ENCODE measurements around the gene PRKD2. TPM values are rescaled to one million over a fixed set of nuclear protein-coding genes. Genes with fewer than 3 reads are reported as not detected.

PRKD2 gene
- total RNA-seq, 4 donors from 2014 or later, result 57.0 to 88.8 (median 64.0) TPM

GRCh38 chr19:46722421-46723022, 5.6 kb upstream of the PRKD2 start:
- H3K36me3 ChIP-seq, result peaks cover 0 to 77% (median 0%) of the 10 kb centered on the region in 3 donors
- H3K27me3 ChIP-seq, result no peaks in the 10 kb centered on the region
- peak overlapping the region in 1 of 4 donors; percentile 42 for H3K27ac ChIP-seq
- no peak for DNase-seq
- no peak for TF ChIP-seq CTCF (IDR thresholded peaks at IDR 0.05)
- TF ChIP-seq POLR2A (IDR thresholded peaks at IDR 0.05), result no peak
- no peaks in the 10 kb centered on the region for H3K9me3 ChIP-seq
- peak overlapping the region in 1 of 4 donors; percentile 3 for H3K4me3 ChIP-seq
- H3K4me1 ChIP-seq, result peaks cover 0 to 30% (median 17%) of the 10 kb centered on the region in 4 donors

- H3K9me3 ChIP-seq, result no peaks in the 10 kb centered on the region
- no peak for TF ChIP-seq POLR2A (IDR thresholded peaks at IDR 0.05)
- TF ChIP-seq CTCF (IDR thresholded peaks at IDR 0.05), result no peak
- peaks cover 0 to 32% (median 18%) of the 10 kb centered on the region in 4 donors for H3K4me1 ChIP-seq
- no peak overlapping the region for H3K27ac ChIP-seq
- H3K4me3 ChIP-seq, result no peak overlapping the region
- no peak for DNase-seq
- H3K36me3 ChIP-seq, result peaks cover 0 to 72% (median 0%) of the 10 kb centered on the region in 3 donors
- H3K27me3 ChIP-seq, result no peaks in the 10 kb centered on the region
Measured at GRCh38 chr19:46722004-46722380, 5.1 kb upstream of the PRKD2 start.

- Histone ChIP-seq H3K4me1 (peaks cover 0 to 32% (median 18%) of the 10 kb centered on the region in 4 donors), H3K9me3 (no peaks in the 10 kb centered on the region), H3K36me3 (peaks cover 0 to 66% (median 0%) of the 10 kb centered on the region in 3 donors), H3K27ac (no peak overlapping the region), H3K4me3 (no peak overlapping the region), H3K27me3 (no peaks in the 10 kb centered on the region)
- TF ChIP-seq POLR2A (IDR thresholded peaks at IDR 0.05) (no peak), CTCF (IDR thresholded peaks at IDR 0.05) (no peak)
- no peak for DNase-seq
Measured at GRCh38 chr19:46721269-46722003, 4.5 kb upstream of the PRKD2 start.

- Histone ChIP-seq H3K27me3 (no peaks in the 10 kb centered on the region), H3K9me3 (no peaks in the 10 kb centered on the region), H3K36me3 (peaks cover 0 to 59% (median 0%) of the 10 kb centered on the region in 3 donors), H3K27ac (no peak overlapping the region), H3K4me1 (peaks cover 0 to 32% (median 19%) of the 10 kb centered on the region in 4 donors), H3K4me3 (no peak overlapping the region)
- DNase-seq, result no peak
- TF ChIP-seq CTCF (IDR thresholded peaks at IDR 0.05) (no peak), POLR2A (IDR thresholded peaks at IDR 0.05) (no peak)
Measured at GRCh38 chr19:46720503-46721239, 3.8 kb upstream of the PRKD2 start.

GRCh38 chr19:46719629-46720502, 3.0 kb upstream of the PRKD2 start:
- Histone ChIP-seq H3K4me3 (no peak overlapping the region), H3K27ac (peak overlapping the region in 1 of 4 donors; percentile 94), H3K36me3 (peaks cover 0 to 51% (median 0%) of the 10 kb centered on the region in 3 donors), H3K4me1 (peaks cover 0 to 36% (median 27%) of the 10 kb centered on the region in 4 donors), H3K9me3 (no peaks in the 10 kb centered on the region), H3K27me3 (no peaks in the 10 kb centered on the region)
- no peak for DNase-seq
- TF ChIP-seq CTCF (IDR thresholded peaks at IDR 0.05) (no peak), POLR2A (IDR thresholded peaks at IDR 0.05) (no peak)

Measured in Peyer's patch (tissue), 4 donors.